Skeletal muscle satellite cell (primary cell): ENCODE data around the gene LRCH1.

Experiments used
- H3K27me3 ChIP-seq: 2 replicates; pipeline ENCODE4 v1.7.0; 2013; ENCODE audit warnings: low read length; ENCODE audit not compliant: control insufficient read depth, insufficient read depth
- H3K36me3 ChIP-seq: 2 replicates; pipeline ENCODE4 v1.7.0; 2013; ENCODE audit warnings: mild to moderate bottlenecking, control low read depth, low read length; ENCODE audit not compliant: insufficient read depth
- H3K4me1 ChIP-seq: 2 replicates; pipeline ENCODE4 v1.7.0; 2013; ENCODE audit warnings: low read length; ENCODE audit not compliant: control insufficient read depth, insufficient read depth
- H3K4me2 ChIP-seq: 2 replicates; pipeline ENCODE4 v1.7.0; 2013; ENCODE audit warnings: mild to moderate bottlenecking, low read length
- H3K4me3 ChIP-seq: 2 replicates; pipeline ENCODE4 v1.7.0; 2013; ENCODE audit warnings: low read length
- H3K9ac ChIP-seq: 2 replicates; pipeline ENCODE4 v1.7.0; 2013; ENCODE audit warnings: mild to moderate bottlenecking, low read depth, low read length, moderate library complexity
- H3K9me3 ChIP-seq: replicated peaks from 2 replicates; pipeline ENCODE4 v1.7.0; 2013; ENCODE audit warnings: mild to moderate bottlenecking, control low read depth, low read length

The LRCH1 gene

DNA sequence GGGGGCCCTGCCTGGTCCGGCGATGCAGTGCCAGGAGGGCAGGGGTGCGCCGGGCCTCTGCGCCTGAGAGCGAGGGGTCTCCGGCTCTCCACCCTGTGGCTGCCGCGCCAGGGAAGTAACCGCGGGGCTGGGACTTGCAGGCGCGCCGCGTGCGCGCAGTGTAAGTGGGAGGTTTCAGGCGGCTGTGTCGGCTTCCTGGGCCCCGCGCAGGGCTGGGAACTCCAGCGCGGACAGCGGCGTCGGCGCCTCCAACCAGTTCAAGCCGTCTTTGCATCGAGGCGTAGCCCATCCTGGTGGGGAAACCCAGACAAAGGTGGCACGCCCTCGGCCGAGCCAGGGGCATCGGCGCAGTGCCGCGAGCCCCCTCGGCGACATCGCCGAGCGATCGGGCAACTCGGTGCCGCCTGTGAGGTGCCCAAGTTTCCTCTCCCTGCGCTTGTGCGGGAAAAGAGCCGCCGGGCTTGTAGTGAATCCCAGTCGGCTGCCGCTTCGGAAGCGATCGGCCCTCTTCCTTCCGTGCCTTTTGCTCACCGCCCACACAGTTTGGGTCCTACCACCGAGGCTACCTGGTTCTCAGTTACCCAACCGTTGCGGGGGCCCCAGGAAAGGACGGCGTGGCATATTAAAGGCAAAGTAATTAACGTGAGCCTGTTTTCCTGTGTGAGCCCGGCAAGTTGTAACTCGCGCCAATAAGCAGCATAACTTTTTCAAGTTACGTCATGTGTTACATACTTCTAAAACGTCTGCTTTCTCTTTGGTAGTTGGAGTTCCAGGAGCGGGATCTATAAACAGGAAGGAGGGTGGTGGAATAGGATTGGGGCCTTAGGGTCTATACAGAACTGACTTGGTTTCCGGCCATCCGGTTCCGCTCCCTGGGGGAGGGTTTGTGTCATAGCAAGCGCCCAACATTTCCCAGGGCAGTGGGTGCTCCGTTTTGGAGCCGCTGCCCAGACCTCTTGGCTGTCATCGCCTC, 1.2 kb downstream of the LRCH1 start:
- H3K4me3 ChIP-seq = peak overlapping the region; percentile 94
- no peaks in the 10 kb centered on the region for H3K9me3 ChIP-seq
- H3K36me3 ChIP-seq = no peaks in the 10 kb centered on the region
- peaks cover 26% of the 10 kb centered on the region for H3K4me1 ChIP-seq
- peak overlapping the region; percentile 94 for H3K4me2 ChIP-seq
- H3K9ac ChIP-seq = peak overlapping the region; percentile 91
- H3K27me3 ChIP-seq = no peaks in the 10 kb centered on the region

DNA sequence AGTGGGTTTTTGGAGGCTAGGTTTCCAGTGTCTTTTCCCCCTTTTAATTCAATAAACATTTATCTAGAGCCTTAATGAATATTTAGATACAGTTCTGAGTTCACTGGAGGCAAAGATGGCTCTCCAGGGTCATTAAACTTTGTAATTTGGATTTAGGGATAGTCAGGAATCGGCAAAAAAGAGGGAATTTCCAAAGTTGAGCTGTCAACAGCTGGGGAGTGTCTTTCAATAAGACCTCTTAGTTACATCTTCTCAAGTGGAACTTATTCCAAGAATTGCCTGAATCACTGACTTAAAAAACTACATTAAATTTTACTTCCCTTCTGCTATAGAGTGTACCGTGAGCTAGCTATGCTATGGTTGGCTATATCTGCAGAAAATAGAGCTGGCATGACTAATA, 2.0 kb downstream of the LRCH1 start:
- H3K4me3 ChIP-seq = peak overlapping the region; percentile 94
- peak overlapping the region; percentile 94 for H3K4me2 ChIP-seq
- H3K9me3 ChIP-seq = no peaks in the 10 kb centered on the region
- H3K4me1 ChIP-seq = peaks cover 30% of the 10 kb centered on the region
- no peaks in the 10 kb centered on the region for H3K36me3 ChIP-seq
- peak overlapping the region; percentile 91 for H3K9ac ChIP-seq
- no peaks in the 10 kb centered on the region for H3K27me3 ChIP-seq

DNA sequence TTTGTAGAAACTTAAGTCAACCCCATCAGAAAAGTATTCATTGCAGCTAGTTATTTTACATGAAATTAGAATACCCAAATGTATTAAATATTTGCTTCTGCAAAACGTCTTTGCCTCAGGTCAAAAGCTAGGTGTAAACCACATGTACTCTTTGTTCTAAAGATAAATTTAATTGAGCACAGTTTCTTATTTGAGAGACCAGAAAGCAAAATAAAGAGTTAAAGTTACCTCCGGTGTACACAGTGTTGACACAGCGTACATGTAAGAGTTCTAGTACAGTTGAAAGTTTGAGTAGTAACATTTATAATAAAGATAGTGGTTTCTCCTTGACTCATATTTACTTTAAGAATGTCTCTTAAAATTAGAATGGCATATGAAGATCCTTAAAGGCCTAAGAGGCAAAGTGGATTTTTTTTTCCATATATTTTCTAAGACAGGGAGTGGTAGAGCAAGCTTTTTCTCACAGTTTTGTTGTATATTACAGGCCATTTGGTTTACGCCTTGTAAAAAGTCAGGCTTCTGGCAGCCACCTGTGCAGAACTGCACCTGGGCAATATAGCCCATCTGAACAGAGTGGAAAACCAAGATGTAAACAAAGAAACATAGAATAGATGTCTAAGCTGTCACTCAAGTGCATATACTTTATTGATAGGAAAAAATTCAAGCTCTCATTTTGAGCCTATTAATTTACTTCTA, 2.9 kb downstream of the LRCH1 start:
- peak overlapping the region; percentile 94 for H3K4me3 ChIP-seq
- H3K9me3 ChIP-seq = no peaks in the 10 kb centered on the region
- H3K9ac ChIP-seq = no peak overlapping the region
- peaks cover 30% of the 10 kb centered on the region for H3K4me1 ChIP-seq
- peak overlapping the region; percentile 94 for H3K4me2 ChIP-seq
- H3K27me3 ChIP-seq = no peaks in the 10 kb centered on the region
- H3K36me3 ChIP-seq = no peaks in the 10 kb centered on the region

DNA sequence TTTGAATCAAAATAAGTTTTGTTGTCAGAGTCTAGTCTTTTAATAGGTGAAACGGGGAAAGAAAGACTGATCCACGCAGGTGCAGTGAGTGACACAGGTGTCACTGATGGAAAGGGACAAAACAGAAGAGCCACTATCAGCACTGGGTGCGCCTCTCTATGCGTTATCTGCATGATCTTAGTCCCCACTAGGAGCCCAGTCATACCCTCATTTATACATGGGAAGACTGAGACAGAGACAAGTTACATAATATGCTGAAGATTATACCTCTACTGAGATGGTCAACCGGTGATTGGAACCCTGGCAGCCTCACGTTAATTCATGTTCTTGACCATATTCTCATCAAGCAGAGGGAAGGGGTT, 3.4 kb downstream of the LRCH1 start:
- H3K27me3 ChIP-seq = no peaks in the 10 kb centered on the region
- no peaks in the 10 kb centered on the region for H3K9me3 ChIP-seq
- H3K36me3 ChIP-seq = no peaks in the 10 kb centered on the region
- H3K9ac ChIP-seq = no peak overlapping the region
- H3K4me2 ChIP-seq = no peak overlapping the region
- H3K4me1 ChIP-seq = peaks cover 29% of the 10 kb centered on the region
- no peak overlapping the region for H3K4me3 ChIP-seq

DNA sequence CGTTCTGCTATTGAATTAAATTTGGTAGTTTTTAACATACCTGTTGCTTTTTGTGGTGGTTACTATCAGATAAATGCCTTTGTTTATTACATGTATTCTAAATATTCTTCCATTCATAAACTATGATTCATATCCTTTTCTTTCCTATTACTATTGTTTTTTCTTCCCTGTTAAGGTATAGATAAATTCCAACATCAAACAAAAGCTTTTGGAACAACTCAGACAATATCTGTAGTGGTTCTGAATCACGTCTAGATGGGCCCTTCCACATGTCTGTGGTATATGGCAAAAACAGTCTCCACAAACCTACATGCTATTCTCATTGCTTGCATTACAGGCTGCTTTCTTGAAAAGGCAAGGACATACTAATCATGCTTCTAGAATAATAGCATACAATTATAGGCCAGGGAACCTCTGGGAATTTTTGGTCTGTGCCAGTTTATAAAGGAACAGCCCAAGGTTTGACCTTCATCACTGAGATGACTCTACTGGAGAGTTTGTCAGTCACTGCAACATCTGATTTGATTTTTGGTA, 6.4 kb downstream of the LRCH1 start:
- no peaks in the 10 kb centered on the region for H3K36me3 ChIP-seq
- H3K4me2 ChIP-seq = no peak overlapping the region
- no peaks in the 10 kb centered on the region for H3K9me3 ChIP-seq
- no peak overlapping the region for H3K9ac ChIP-seq
- H3K4me3 ChIP-seq = no peak overlapping the region
- H3K4me1 ChIP-seq = peaks cover 25% of the 10 kb centered on the region
- no peaks in the 10 kb centered on the region for H3K27me3 ChIP-seq

DNA sequence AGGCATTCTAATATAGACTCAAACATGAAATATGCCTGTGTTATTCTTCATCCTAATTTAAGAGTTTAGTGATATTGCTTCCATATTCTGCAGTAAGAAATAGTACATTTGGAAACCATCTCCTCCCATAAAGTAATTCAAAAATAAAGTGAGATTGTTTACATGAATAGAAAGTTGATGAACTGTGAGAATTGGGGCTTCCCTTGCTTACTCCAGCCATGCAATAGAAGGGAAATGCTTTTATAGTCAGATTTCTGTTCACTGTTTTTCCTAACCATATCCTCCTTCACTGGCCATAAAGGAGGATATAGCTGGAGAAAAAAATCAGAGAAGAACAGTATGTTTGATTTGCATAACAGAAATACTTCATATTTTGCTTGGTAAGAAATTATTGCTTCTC, 7.8 kb downstream of the LRCH1 start:
- Histone ChIP-seq H3K4me2 (no peak overlapping the region), H3K4me3 (no peak overlapping the region), H3K9ac (no peak overlapping the region), H3K27me3 (no peaks in the 10 kb centered on the region), H3K4me1 (peaks cover 15% of the 10 kb centered on the region), H3K36me3 (no peaks in the 10 kb centered on the region), H3K9me3 (no peaks in the 10 kb centered on the region)

DNA sequence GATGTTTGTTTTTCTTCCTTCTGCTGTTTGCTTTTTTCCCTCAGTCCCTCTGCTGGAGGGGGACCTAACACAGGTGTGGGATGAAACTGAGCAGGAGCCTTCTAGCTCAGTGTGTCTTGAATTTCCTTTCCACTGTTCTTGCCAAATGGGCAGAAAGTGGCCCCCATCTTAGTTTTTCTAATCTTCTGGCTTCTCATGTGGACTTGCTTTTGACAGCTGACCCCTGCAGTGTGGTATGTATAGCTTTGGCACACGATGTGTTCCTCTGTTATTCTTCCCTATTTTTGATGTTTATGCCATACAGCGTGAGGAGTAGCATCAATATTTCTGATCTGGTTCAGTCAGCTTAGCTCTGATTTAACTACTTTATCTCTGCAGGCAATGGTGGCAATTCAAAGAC, 8.3 kb downstream of the LRCH1 start:
- Histone ChIP-seq H3K4me1 (peaks cover 16% of the 10 kb centered on the region), H3K9ac (no peak overlapping the region), H3K4me2 (peak overlapping the region; percentile 48), H3K27me3 (no peaks in the 10 kb centered on the region), H3K9me3 (no peaks in the 10 kb centered on the region), H3K4me3 (no peak overlapping the region), H3K36me3 (no peaks in the 10 kb centered on the region)

DNA sequence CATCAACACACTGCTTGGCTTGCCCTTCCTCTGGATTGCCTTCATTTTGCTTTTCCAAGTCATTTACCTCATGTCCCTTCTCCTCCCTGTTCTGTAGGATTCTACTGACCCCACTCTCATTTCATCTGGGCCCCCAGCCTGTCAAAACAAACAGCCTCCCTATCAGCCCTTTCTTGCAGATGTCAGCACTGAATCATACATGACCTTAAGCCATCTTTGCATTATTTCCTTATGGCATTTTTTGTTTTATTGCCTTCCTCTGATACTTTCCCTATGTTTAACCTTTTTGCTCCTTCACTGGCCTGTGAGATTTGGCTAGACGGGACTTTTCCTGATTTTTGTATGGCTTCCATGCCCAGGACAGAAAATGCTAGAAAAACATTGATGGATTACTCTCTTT, 8.7 kb downstream of the LRCH1 start:
- H3K27me3 ChIP-seq = no peaks in the 10 kb centered on the region
- H3K9me3 ChIP-seq = no peaks in the 10 kb centered on the region
- H3K36me3 ChIP-seq = no peaks in the 10 kb centered on the region
- no peak overlapping the region for H3K9ac ChIP-seq
- no peak overlapping the region for H3K4me3 ChIP-seq
- H3K4me2 ChIP-seq = peak overlapping the region; percentile 48
- H3K4me1 ChIP-seq = peaks cover 18% of the 10 kb centered on the region

DNA sequence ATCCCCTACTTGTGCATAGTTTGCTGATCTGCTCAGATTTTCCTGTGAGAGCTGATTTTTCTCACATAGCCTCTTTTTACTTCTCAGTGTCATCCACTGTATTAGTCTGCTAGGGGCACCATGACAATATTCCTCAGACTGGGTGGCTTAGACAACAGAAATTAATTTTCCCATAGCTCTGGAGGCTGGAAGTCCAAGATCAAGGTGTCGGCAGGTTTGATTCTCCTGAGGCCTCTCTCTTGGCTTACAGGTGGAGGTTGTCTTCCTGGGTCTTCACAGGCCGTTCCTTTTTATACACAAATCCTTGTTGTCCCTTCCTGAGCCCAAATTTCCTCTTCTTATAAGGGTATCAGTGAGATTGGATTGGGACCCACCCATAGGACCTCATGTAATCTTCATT, 9.2 kb downstream of the LRCH1 start:
- Histone ChIP-seq H3K27me3 (no peaks in the 10 kb centered on the region), H3K9ac (no peak overlapping the region), H3K4me2 (no peak overlapping the region), H3K9me3 (no peaks in the 10 kb centered on the region), H3K4me3 (no peak overlapping the region), H3K4me1 (peaks cover 18% of the 10 kb centered on the region), H3K36me3 (no peaks in the 10 kb centered on the region)

DNA sequence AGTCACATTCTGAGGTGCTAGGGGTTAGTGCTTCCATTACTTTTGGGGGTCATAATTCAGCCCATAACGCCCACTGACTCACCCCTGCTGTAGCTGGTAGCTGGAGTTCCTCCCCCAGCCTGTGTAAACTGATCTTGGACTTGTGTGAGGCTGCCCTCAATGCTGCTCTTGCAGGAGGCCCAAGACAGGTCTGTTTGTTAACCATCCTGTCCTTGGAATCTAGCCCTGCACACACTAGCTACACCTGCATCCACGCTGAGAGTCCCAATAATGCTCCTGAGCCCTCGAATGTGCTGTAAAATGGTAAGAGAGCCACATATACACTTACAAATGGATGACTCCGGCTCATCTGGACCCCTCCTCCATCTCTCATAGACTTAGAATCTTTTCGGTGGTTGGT, 9.6 kb downstream of the LRCH1 start:
- H3K9ac ChIP-seq = no peak overlapping the region
- peaks cover 18% of the 10 kb centered on the region for H3K4me1 ChIP-seq
- no peak overlapping the region for H3K4me3 ChIP-seq
- no peaks in the 10 kb centered on the region for H3K36me3 ChIP-seq
- H3K4me2 ChIP-seq = no peak overlapping the region
- no peaks in the 10 kb centered on the region for H3K9me3 ChIP-seq
- H3K27me3 ChIP-seq = no peaks in the 10 kb centered on the region

DNA sequence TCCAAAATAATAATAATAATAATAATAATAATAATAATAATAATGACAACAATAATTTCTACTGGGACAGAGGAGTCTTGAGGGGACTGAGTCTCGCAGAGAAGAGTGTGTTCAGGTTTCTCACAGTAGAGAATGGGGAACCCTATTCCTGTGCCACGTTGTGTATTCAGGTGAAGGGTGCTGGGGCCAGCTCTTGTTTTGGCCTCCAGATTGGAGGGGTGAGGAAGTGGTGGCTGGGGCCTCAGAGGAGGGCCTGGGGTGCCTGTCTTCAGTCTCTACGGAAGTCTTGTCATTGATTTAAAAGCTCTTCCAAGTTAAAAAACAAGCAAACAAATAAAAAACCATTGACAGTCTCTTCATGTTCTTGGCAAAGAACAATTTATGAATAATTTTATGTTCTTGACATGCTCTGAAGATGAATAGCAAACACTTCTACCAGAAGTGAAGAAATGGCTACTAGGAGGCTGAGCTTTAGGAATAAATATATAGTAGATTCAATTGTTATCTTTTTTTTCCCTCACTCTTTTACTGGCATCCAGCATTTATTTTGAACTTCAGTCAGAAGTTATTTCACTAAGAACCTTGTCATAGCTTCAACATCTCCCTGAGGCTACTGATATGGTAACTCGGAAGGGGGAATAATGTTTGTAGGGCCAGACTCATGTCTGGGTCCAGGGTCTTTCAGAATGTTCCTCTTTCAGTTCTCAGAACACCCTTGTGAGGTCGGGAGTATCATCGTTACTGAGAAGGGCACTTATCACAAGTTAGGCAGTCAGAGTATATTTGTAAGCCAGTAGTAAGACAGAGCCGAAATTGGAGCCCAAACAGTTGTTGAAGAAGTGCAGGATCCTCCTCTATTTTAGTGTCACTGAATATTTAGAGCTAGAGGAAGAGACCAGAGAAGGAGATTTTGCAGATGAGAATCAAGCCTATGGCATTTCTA, 13.1 kb downstream of the LRCH1 start:
- no peak overlapping the region for H3K9ac ChIP-seq
- no peak overlapping the region for H3K4me3 ChIP-seq
- no peaks in the 10 kb centered on the region for H3K9me3 ChIP-seq
- H3K27me3 ChIP-seq = no peaks in the 10 kb centered on the region
- H3K4me2 ChIP-seq = no peak overlapping the region
- peaks cover 16% of the 10 kb centered on the region for H3K4me1 ChIP-seq
- no peaks in the 10 kb centered on the region for H3K36me3 ChIP-seq
